ENCODE results near the gene PTPRS.

- TF ChIP-seq GATA2 (IDR thresholded peaks at IDR 0.05; ENCODE audit: low read depth, low read length) (no peak), GATA3 (IDR thresholded peaks at IDR 0.05; ENCODE audit: low read depth, low read length) (no peak)
Observed at GRCh38 chr19:5332501-5332900, 8.1 kb downstream of the PTPRS start.

Measured in SH-SY5Y (cell line).